Fibroblast of skin of back (primary cell): ENCODE measurements around the gene ARHGEF7.

Experiments
- DNase-seq: peaks from one replicate; pipeline ENCODE4 v3.0.0-alpha.2; 2013

The ARHGEF7 gene

GRCh38 chr13:111258637-111259036 is 143.5 kb downstream of the ARHGEF7 start:
- DNase-seq, result no peak

- DNase-seq, result no peak
These were observed 143.9 kb downstream of the ARHGEF7 start for GRCh38 chr13:111259058-111259457.

GRCh38 chr13:111261326-111261725 is 146.2 kb downstream of the ARHGEF7 start:
- no peak for DNase-seq

GRCh38 chr13:111262281-111262680 is 147.2 kb downstream of the ARHGEF7 start:
- DNase-seq, result no peak

- no peak for DNase-seq
These were observed 147.6 kb downstream of the ARHGEF7 start for GRCh38 chr13:111262715-111263114.

GRCh38 chr13:111263566-111263965 is 148.5 kb downstream of the ARHGEF7 start:
- DNase-seq, result no peak

GRCh38 chr13:111265006-111265700 is 150.0 kb downstream of the ARHGEF7 start:
- no peak for DNase-seq

GRCh38 chr13:111265701-111266035 is 150.6 kb downstream of the ARHGEF7 start:
- DNase-seq, result no peak

GRCh38 chr13:111267205-111267604 is 152.1 kb downstream of the ARHGEF7 start:
- DNase-seq, result no peak

GRCh38 chr13:111267784-111268183 is 152.7 kb downstream of the ARHGEF7 start:
- DNase-seq, result no peak

GRCh38 chr13:111269508-111269907 is 154.4 kb downstream of the ARHGEF7 start:
- DNase-seq, result no peak

- no peak for DNase-seq
These were observed 155.0 kb downstream of the ARHGEF7 start for GRCh38 chr13:111270126-111270525.

GRCh38 chr13:111270765-111271698 is 155.9 kb downstream of the ARHGEF7 start:
- DNase-seq, result peak; percentile 63

- DNase-seq, result no peak
These were observed 157.0 kb downstream of the ARHGEF7 start for GRCh38 chr13:111272117-111272516.

- no peak for DNase-seq
These were observed 160.3 kb downstream of the ARHGEF7 start for GRCh38 chr13:111275382-111275781.

GRCh38 chr13:111275995-111276618 is 161.0 kb downstream of the ARHGEF7 start:
- no peak for DNase-seq

- DNase-seq, result no peak
These were observed 163.1 kb downstream of the ARHGEF7 start for GRCh38 chr13:111278258-111278657.

GRCh38 chr13:111278743-111279652 is 163.9 kb downstream of the ARHGEF7 start:
- DNase-seq, result no peak

- DNase-seq, result no peak
These were observed 165.1 kb downstream of the ARHGEF7 start for GRCh38 chr13:111280226-111280625.

- DNase-seq, result peak; percentile 78
These were observed 165.8 kb downstream of the ARHGEF7 start for GRCh38 chr13:111280681-111281585.

- peak; percentile 79 for DNase-seq
These were observed 166.7 kb downstream of the ARHGEF7 start for GRCh38 chr13:111281751-111282311.
